AG04450 (cell line): ENCODE measurements around the gene TMEM255B. TPM values are rescaled to one million over a fixed set of nuclear protein-coding genes. Genes with fewer than 3 reads are reported as not detected.

Experiments
- CTCF ChIA-PET: fragments of 300-600, 350-600 bp; formaldehyde crosslinking; extraction: SDS; loops from one replicate; lab custom pipeline; 2022; ENCODE audit warnings: antibody characterized with exemption, inconsistent platforms; lab: Charles Lee
- POLR2A ChIA-PET: fragments of 350-600 bp; formaldehyde crosslinking; extraction: SDS; loops from one replicate; lab custom pipeline; 2021; ENCODE audit warnings: antibody characterized with exemption, inconsistent platforms; lab: Yijun Ruan, JAX
- DNase-seq: peaks from one replicate; pipeline ENCODE4 v3.0.0-alpha.2; 2011; ENCODE audit warnings: low read depth, low spot score
- H3K27ac ChIP-seq: one replicate; pipeline ENCODE4 v1.5.1; 2012; ENCODE audit warnings: low read depth, low read length, control low read depth
- H3K27me3 ChIP-seq: one replicate; pipeline ENCODE4 v1.6.0; 2012; ENCODE audit warnings: low read length; ENCODE audit not compliant: control insufficient read depth, insufficient read depth
- H3K4me3 ChIP-seq: 2 replicates; pipeline ENCODE4 v1.5.1; 2011; ENCODE audit warnings: mild to moderate bottlenecking, low read depth, low read length, control low read depth
- H3K9me3 ChIP-seq: 2 replicates; pipeline ENCODE4 v1.5.1; 2012; ENCODE audit warnings: low read length; ENCODE audit not compliant: control insufficient read depth, insufficient read depth
- CTCF ChIP-seq: IDR thresholded peaks from 2 replicates; pipeline ENCODE4 v1.5.1; 2011; ENCODE audit warnings: low read depth, low read length, control low read depth, inconsistent platforms
- polyA plus RNA-seq: library from polyadenylated mRNA; depleted of rRNA; stranded (reverse); fragments of >200 nt; gene quantifications from 2 replicates; pipeline ENCODE4 v1.2.3, GENCODE V29; 2011

TMEM255B gene
- polyA plus RNA-seq, 1 experiment, result 4.1 TPM

- ChIA-PET POLR2A (no interaction called here), CTCF (no interaction called here)
- no peak for TF ChIP-seq CTCF
These were observed 18.8 kb upstream of the TMEM255B start for GRCh38 chr13:113740286-113740556.

GRCh38 chr13:113740661-113741060 is 18.4 kb upstream of the TMEM255B start:
- ChIA-PET POLR2A (interaction anchor here (0.7 kb wide), 1 partner anchor 36 kb away, joined by 3 read pairs; no protein-coding TSS in a partner anchor), CTCF (interaction anchor here (0.8 kb wide), 1 partner anchor 179 kb away, joined by 3 read pairs; no protein-coding TSS in a partner anchor)
- no peak for DNase-seq
- Histone ChIP-seq H3K9me3 (peaks cover 2% of the 10 kb centered on the region; the same call in 1 of the 2 replicates), H3K27me3 (peaks cover 18% of the 10 kb centered on the region), H3K4me3 (no peak overlapping the region), H3K27ac (no peak overlapping the region)
- TF ChIP-seq CTCF, result no peak

More at GRCh38 chr13:113740286-113740556, 18.8 kb upstream of the TMEM255B start:
- H3K27me3 ChIP-seq, result peaks cover 18% of the 10 kb centered on the region
- no peak overlapping the region for H3K27ac ChIP-seq
- no peak overlapping the region for H3K4me3 ChIP-seq
- peaks cover 7% of the 10 kb centered on the region; the same call in 1 of the 2 replicates for H3K9me3 ChIP-seq
- no peak for DNase-seq

GRCh38 chr13:113741191-113741668 is 17.8 kb upstream of the TMEM255B start:
- peaks cover 18% of the 10 kb centered on the region for H3K27me3 ChIP-seq
- DNase-seq, result no peak
- ChIA-PET POLR2A (interaction anchor here (0.6 to 0.7 kb wide), 2 partner anchors 35 to 700 kb away, joined by 3 read pairs; no protein-coding TSS in a partner anchor), CTCF (interaction anchor here (0.8 kb wide), 1 partner anchor 180 kb away, joined by 3 read pairs; no protein-coding TSS in a partner anchor)
- H3K27ac ChIP-seq, result no peak overlapping the region
- H3K4me3 ChIP-seq, result no peak overlapping the region
- no peak for TF ChIP-seq CTCF
- H3K9me3 ChIP-seq, result no peaks in the 10 kb centered on the region; the same call in 1 of the 2 replicates

GRCh38 chr13:113742000-113742441 is 17.0 kb upstream of the TMEM255B start:
- peak; percentile 32 for TF ChIP-seq CTCF
- POLR2A ChIA-PET, result interaction anchor here (0.6 kb wide), 1 partner anchor 700 kb away, joined by 3 read pairs; no protein-coding TSS in a partner anchor
- Histone ChIP-seq H3K27me3 (peaks cover 18% of the 10 kb centered on the region), H3K27ac (no peak overlapping the region), H3K4me3 (no peak overlapping the region), H3K9me3 (no peaks in the 10 kb centered on the region; the same call in 1 of the 2 replicates)
- no peak for DNase-seq
- CTCF ChIA-PET, result no interaction called here

- peaks cover 16% of the 10 kb centered on the region for H3K27me3 ChIP-seq
These were observed 16.4 kb upstream of the TMEM255B start for GRCh38 chr13:113742445-113743120.

More at GRCh38 chr13:113742445-113743120, 16.4 kb upstream of the TMEM255B start:
- no peaks in the 10 kb centered on the region; the same call in 1 of the 2 replicates for H3K9me3 ChIP-seq
- no peak for DNase-seq
- POLR2A ChIA-PET, result no interaction called here
- H3K27ac ChIP-seq, result no peak overlapping the region
- H3K4me3 ChIP-seq, result no peak overlapping the region
- CTCF ChIA-PET, result no interaction called here
- no peak for TF ChIP-seq CTCF
